ENCODE data around the gene BCLAF3.

The BCLAF3 gene

DNA sequence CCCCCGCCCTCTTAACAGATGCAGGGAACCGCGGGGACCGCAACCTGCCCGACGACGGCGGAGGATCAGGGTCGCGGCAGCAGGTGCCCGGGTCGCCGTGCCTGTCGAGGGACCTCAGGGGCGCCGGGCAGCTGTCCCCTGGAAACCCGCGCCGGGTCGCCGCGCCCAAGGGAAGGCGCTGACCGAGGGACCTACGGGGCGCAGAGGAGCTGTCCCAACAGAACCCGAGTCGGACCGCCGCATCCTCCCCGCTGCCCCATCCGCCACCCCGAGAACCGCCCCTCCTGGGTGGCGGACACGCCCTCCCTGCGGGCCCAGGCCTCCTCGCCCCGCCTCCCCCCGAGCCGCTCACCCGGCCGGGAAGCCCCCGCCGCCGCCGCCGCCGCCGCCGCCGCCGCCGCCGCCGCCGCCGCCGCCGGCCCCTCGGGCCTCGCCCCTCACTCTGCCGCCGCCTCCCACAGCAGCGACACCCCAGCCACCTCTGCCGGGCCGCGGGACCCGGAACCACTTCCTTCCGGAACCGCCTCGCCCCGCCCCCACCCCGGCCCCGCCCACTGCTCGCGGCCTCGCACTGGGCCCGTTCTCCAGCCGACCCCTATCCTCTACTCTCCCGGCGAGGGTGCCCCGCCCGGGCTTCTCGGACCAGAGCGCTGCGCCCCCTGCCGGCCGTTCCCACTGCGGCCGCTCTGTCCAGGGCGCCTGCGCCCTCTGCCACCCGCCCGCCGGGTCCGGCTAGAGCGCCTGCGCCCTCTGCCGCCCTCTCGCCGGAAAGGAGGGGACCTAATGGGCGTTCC is at the start of gene BCLAF3:
BCLAF3 (minus strand) TSS at position 506 of the 794 bp plus-strand sequence. CDS start 20,797 bp downstream, outside the sequence.
- DNase-seq (ENCODE audit: low spot score): peak; percentile 92

GRCh38 chrX:20038966-20039365 is 48.1 kb upstream of the BCLAF3 start:
- no peak for DNase-seq (ENCODE audit: low spot score)

GRCh38 chrX:20037186-20037585 is 46.3 kb upstream of the BCLAF3 start:
- no peak for DNase-seq (ENCODE audit: low spot score)

DNA sequence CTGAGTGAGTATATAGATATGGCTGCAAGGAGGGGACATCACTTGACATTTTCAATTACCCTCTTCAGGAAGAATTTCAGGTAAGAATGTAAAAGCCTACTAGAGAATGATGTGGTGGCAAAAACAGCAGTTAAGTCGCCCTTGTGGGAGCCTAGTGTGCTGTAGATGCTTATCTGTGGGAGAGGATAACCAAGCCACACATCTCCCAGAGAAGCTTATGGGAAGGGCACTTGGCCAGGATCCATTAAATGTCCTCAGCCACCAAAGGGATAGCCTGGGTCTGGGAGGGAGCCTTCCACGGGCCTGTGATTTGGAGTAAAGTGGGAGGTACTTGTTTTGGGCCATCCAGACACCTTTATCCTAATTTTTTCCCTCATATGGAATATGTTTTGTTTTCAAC is 41.3 kb upstream of the BCLAF3 start:
- DNase-seq (ENCODE audit: low spot score): no peak

DNA sequence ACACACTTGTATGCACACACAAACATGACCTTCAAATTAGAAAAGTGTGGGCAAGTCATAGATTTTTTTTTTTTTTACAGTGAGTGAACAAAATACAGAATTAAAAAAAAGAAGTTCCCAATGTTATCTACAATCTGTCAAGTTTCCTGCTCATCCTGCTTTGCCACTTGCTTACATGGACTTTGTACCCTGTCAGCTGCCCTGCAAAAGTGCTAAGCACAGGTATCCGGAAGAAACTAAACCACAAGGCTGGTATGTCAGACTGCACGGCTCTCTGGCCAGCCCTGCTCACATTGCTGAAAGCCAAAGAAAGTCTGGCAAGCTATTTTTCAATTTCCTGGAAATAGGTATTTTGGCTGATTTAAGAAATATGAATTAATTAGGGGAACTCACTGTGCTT is 38.9 kb upstream of the BCLAF3 start:
- no peak for DNase-seq (ENCODE audit: low spot score)

- no peak for DNase-seq (ENCODE audit: low spot score)
These were observed 37.7 kb upstream of the BCLAF3 start for GRCh38 chrX:20028588-20028987.

GRCh38 chrX:20026278-20026677 is 35.4 kb upstream of the BCLAF3 start:
- no peak for DNase-seq (ENCODE audit: low spot score)

- no peak for DNase-seq (ENCODE audit: low spot score)
These were observed 29.0 kb upstream of the BCLAF3 start for GRCh38 chrX:20019672-20020365.

GRCh38 chrX:20016616-20016945 is 25.7 kb upstream of the BCLAF3 start:
- no peak for DNase-seq (ENCODE audit: low spot score)

DNA sequence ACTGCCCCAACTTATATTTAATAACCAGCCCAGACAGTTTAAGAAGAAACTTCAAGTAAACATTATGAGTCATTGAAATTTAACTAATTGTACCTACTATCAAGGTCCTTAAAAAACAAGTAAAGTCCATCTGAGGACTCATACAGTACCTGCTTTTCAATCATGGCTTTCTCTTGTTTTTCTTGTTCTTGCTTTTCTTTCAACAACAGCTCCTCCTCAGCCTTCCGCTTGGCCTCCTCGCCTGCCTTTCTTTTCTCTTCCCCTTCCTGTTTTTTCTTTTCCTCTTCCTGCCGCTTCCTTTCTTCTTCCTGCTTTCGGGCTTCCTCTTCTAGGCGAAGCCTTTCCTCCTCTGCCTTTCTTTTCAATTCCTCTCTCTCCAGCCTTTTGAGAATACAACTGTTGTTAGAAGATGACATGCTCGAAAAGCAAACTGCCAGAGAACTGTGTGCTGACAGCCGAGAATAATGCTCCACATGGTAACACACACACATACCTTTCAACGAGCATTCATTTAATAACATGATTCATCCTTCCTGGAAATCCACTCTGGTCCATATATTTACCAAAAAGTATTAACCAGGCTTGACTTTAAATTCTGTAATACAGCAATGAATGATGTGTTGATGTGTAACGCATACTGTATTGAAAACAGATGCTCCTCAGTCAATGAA is 25.2 kb upstream of the BCLAF3 start:
- no peak for DNase-seq (ENCODE audit: low spot score)

DNA sequence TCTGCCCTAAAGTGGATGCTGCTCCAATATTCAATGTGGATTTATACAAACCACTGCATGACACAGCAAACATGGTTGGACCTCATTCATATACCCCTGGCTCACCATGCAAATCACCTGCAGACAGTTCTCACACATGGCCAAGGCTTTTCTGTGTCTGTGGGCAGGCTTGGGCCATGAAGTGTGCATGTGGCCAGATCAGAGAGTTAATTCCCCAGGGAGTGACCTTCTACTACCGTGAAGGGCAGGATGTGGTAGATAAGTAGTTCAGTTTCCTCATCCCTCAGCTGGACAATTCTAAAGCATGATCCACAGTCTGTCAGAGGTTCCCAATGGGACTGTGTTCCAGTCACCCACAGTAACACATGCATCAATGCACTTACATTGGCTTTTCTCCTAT is 24.6 kb upstream of the BCLAF3 start:
- DNase-seq (ENCODE audit: low spot score): no peak

- no peak for DNase-seq (ENCODE audit: low spot score)
These were observed 20.7 kb upstream of the BCLAF3 start for GRCh38 chrX:20011608-20012007.

- no peak for DNase-seq (ENCODE audit: low spot score)
These were observed 17.2 kb upstream of the BCLAF3 start for GRCh38 chrX:20007962-20008622.

- DNase-seq (ENCODE audit: low spot score): no peak
These were observed 15.0 kb upstream of the BCLAF3 start for GRCh38 chrX:20005883-20006282.

DNA sequence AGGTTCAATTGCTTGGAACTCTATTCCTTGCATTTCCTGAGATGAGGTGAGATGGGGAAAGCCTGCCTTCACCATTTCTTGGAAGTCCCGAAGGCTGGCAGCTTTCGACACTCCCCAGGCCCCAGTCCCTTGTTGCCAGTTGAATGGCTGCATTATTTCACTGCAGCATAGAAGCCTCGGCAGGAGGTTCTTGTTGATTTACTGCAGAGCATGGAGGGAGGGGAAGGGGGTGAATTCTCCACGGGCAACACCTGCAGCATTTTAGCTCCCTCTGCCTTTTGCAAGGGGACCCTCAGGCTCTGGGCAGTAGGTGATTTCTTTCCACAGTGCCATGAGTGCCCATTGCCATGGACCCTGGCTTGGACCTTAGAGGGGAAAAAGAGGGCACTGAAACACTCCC is 10.7 kb upstream of the BCLAF3 start:
- no peak for DNase-seq (ENCODE audit: low spot score)

DNA sequence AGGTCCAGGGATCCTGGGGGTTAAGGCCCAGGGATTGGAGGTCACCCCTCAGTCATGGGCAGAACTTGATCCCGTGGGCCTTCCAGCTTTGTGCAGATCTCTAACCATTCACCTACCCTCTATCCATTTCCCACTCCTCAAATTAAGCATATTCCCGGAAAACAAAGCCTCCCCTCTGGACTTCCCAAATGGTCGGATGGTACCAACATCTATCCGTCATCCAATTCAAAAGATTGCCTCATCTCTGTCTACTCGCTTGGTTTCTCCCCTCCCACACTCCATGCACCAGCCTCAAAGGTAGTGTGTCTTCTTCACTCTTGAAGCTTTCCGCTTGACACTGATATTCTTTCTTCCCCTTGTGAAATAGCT is 473 bp upstream of the BCLAF3 start:
- DNase-seq (ENCODE audit: low spot score): no peak

GRCh38 chrX:19990151-19990555 is 708 bp downstream of the BCLAF3 start:
- no peak for DNase-seq (ENCODE audit: low spot score)

DNA sequence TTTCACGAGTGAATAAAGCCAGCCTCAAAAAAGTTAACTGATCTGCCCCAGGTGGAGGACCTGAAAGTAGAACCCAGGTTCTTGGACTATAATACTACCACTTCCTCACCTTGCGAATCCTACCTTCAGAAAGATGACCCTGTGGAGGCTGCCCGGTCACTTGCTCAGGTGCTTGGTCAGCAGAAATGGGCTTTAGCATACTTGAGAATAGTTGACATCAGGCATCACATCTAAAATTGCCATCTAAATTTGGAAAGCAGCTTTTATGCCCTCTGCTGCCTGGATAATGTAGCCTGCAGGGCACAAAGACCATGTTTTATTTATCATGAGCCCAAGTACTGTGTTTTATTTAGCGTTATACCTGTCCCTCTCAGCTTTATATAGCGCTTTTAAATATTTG is 3.0 kb downstream of the BCLAF3 start:
- no peak for DNase-seq (ENCODE audit: low spot score)

GRCh38 chrX:19986531-19986930 is 4.3 kb downstream of the BCLAF3 start:
- DNase-seq (ENCODE audit: low spot score): no peak

DNA sequence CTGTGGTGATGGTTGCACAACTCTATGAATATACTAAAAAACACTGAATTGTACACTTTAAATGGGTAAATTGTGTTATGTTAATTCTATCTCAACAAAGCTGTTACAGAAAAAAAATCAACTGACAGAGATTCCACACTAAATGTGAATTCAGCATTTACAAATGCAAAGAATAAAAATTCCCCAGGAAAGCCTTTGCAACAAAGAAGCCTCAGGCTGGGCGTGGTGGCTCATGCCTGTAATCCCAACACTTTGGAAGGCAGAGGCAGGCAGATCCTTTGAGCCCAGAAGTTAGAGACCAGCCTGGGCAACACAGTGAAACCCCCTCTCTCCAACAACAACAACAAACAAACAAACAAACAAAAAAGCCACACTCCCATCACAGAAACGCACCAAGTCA is 8.9 kb downstream of the BCLAF3 start:
- no peak for DNase-seq (ENCODE audit: low spot score)

DNA sequence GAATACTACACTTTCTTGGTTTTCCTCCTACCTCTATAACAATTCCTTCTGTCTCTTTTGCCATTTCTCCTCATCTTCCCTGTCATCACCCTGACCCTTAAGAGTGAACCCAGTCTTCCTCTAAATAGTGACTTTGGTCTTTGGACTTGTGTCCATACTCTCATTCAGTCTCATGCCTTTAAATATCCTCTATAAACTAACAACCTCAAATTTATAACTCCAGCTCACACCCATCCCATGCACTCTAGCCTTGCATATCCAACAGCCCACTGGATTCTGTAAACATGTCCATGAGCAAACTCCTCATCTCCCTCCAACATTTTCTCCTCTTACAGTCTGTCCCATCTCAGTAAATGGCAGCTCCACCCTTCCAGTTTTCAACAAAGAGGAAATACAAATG is 15.0 kb downstream of the BCLAF3 start:
- DNase-seq (ENCODE audit: low spot score): no peak

DNA sequence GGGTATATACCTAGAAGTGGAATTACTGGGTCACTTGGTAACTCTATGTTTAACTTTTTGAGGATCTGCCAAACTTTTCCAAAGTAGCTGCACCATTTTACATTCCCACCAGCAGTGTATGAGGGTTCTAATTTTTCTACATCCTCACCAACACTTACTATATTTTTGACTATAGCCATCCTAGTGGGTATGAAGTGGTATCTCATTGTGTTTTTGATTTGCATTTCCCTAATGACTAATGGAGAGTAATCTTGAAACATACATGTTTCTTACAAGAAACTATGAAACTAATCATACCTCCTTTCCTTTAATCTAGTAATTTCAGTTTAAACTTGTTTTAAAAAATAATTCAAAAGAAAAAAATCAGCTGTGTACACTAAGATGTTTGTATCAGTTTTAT is 17.9 kb downstream of the BCLAF3 start:
- no peak for DNase-seq (ENCODE audit: low spot score)

DNA sequence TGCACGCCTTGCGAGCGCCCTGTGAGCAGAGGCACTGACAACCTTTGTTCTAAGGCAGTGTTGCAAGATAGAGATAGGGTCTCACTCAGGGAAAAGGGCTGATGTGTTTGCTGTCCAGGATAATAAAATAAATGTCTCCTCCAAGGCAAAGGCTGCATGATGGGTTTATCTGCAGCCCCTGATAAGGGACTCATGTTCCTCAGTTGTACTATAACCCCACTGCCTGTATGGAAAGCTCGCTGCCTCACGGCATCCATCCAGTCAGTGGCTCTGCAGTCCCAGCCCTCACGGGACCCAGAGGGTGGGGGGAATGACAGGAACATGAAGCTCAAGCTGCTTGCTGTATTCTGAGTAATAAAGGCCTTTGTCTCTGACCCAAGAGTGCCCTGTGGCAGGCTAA is 22.6 kb downstream of the BCLAF3 start:
- no peak for DNase-seq (ENCODE audit: low spot score)
